CD4-positive, alpha-beta memory T cell (primary cell): ENCODE results near the gene TMEM116. TPM values are rescaled to one million over a fixed set of nuclear protein-coding genes. Genes with fewer than 3 reads are reported as not detected.
A peak's percentile ranks its signal among the peaks of the same experiment; 100 is the strongest.

Experiments
- CTCF ChIA-PET: fragments of 350-600 bp; sonication (Branson Sonifier 250); formaldehyde crosslinking; loops from one replicate; lab custom pipeline; 2021; ENCODE audit warnings: inconsistent platforms; ENCODE audit not compliant: partially characterized antibody; lab: Charles Lee
- POLR2A ChIA-PET: fragments of 350-600 bp; sonication (Branson Sonifier 250); formaldehyde crosslinking; loops from one replicate; lab custom pipeline; 2021; ENCODE audit not compliant: partially characterized antibody; lab: Charles Lee
- DNase-seq, 5 donors: peaks; one replicate each; pipeline versions ENCODE4 v3.0.0 to v3.0.0-alpha.2; 2020 to 2022; ENCODE audit warnings: mixed read lengths in 1 of 5
- H3K27ac ChIP-seq: one replicate; pipeline ENCODE4 v1.7.0; 2013; ENCODE audit warnings: low read depth, low read length
- H3K27me3 ChIP-seq: 2 replicates; pipeline ENCODE4 v1.7.0; 2013; ENCODE audit warnings: mild to moderate bottlenecking, low read length, moderate library complexity; ENCODE audit not compliant: insufficient read depth
- H3K36me3 ChIP-seq: 2 replicates; pipeline ENCODE4 v1.7.0; 2013; ENCODE audit warnings: mild to moderate bottlenecking, low read length, moderate library complexity; ENCODE audit not compliant: insufficient read depth
- H3K4me1 ChIP-seq: 2 replicates; pipeline ENCODE4 v1.7.0; 2013; ENCODE audit warnings: mild to moderate bottlenecking, low read length, moderate library complexity; ENCODE audit not compliant: insufficient read depth
- H3K4me3 ChIP-seq, 2 donors: one replicate each; pipeline ENCODE4 v1.7.0; 2013; ENCODE audit warnings: low read length in 2 of 2, mild to moderate bottlenecking in 1 of 2
- H3K9me3 ChIP-seq, 2 donors: one replicate each; pipeline ENCODE4 v1.7.0; 2013; ENCODE audit warnings: low read length in 2 of 2, control low read depth in 1 of 2; ENCODE audit not compliant: control insufficient read depth in 1 of 2
- H3K27ac Mint-ChIP-seq, 7 donors: one replicate each; pipeline ENCODE4 v1.8.0; 2020 to 2021; ENCODE audit warnings: mixed read lengths in 7 of 7, mild to moderate bottlenecking in 6 of 7, inconsistent platforms in 3 of 7, moderate library complexity in 3 of 7
- H3K27me3 Mint-ChIP-seq, 2 donors: one replicate each; pipeline ENCODE4 v1.8.0; 2020 to 2021; ENCODE audit warnings: mixed read lengths in 2 of 2
- H3K36me3 Mint-ChIP-seq, 2 donors: one replicate each; pipeline ENCODE4 v1.8.0; 2020 to 2021; ENCODE audit warnings: mixed read lengths in 2 of 2, inconsistent platforms in 1 of 2, mild to moderate bottlenecking in 1 of 2
- H3K4me1 Mint-ChIP-seq, 4 donors: one replicate each; pipeline ENCODE4 v1.8.0; 2020 to 2021; ENCODE audit warnings: mixed read lengths in 4 of 4, mild to moderate bottlenecking in 1 of 4
- H3K4me3 Mint-ChIP-seq, 8 donors: one replicate each; pipeline ENCODE4 v1.8.0; 2020 to 2021; ENCODE audit warnings: mixed read lengths in 8 of 8, mild to moderate bottlenecking in 7 of 8, moderate library complexity in 6 of 8, inconsistent platforms in 3 of 8
- H3K9me3 Mint-ChIP-seq, 8 donors: one replicate each; pipeline ENCODE4 v1.8.0; 2020 to 2021; ENCODE audit warnings: mixed read lengths in 8 of 8, mild to moderate bottlenecking in 5 of 8, inconsistent platforms in 3 of 8, moderate library complexity in 1 of 8
- intact Hi-C: fragments of 100-400 bp; cut with micrococcal nuclease; formaldehyde crosslinking; loops from one replicate; pipeline ENCODE4 v1.15.1; 2023
- polyA plus RNA-seq, 2 donors: library from polyadenylated mRNA; unstranded; fragments of 300-500 nt; fragmentation: Illumina TruSeq; gene quantifications; one replicate each; pipeline ENCODE4 v1.2.3, GENCODE V29; 2021
- total RNA-seq, 2 experiments: library from RNA; stranded (reverse); gene quantifications; one replicate each; pipeline ENCODE4 v1.2.3, GENCODE V29; 2021

Gene TMEM116
- total and polyA plus RNA-seq, 4 experiments from 2014 or later = 32.3 to 50.6 (median 42.2) TPM

- no peaks in the 10 kb centered on the region for H3K36me3 ChIP-seq
- POLR2A ChIA-PET = no interaction called here
- Mint-ChIP-seq H3K9me3 (peaks cover 0 to 2% (median 0%) of the 10 kb centered on the region in 8 donors), H3K36me3 (peaks cover 22 to 30% of the 10 kb centered on the region in 2 donors), H3K4me3 (no peak overlapping the region), H3K27me3 (no peaks in the 10 kb centered on the region), H3K27ac (no peak overlapping the region), H3K4me1 (peaks cover 0 to 4% (median 0%) of the 10 kb centered on the region in 4 donors)
- H3K27me3 ChIP-seq = no peaks in the 10 kb centered on the region
- no peak for DNase-seq
- no peak overlapping the region for H3K27ac ChIP-seq
- H3K9me3 ChIP-seq = no peaks in the 10 kb centered on the region
- H3K4me1 ChIP-seq = no peaks in the 10 kb centered on the region
- CTCF ChIA-PET = interaction anchor here (1.1 kb wide), 1 partner anchor 114 kb away, joined by 3 read pairs; no protein-coding TSS in a partner anchor
- H3K4me3 ChIP-seq = no peak overlapping the region
- intact Hi-C loops = no loop called here
These were observed 86.3 kb downstream of the TMEM116 start for GRCh38 chr12:111926631-111927030.

GRCh38 chr12:111925171-111925570 is 87.8 kb downstream of the TMEM116 start:
- POLR2A ChIA-PET = no interaction called here
- Mint-ChIP-seq H3K27ac (no peak overlapping the region), H3K36me3 (peaks cover 12 to 20% of the 10 kb centered on the region in 2 donors), H3K4me3 (no peak overlapping the region), H3K4me1 (peaks cover 0 to 4% (median 0%) of the 10 kb centered on the region in 4 donors), H3K27me3 (no peaks in the 10 kb centered on the region), H3K9me3 (peaks cover 0 to 2% (median 0%) of the 10 kb centered on the region in 8 donors)
- Histone ChIP-seq H3K36me3 (no peaks in the 10 kb centered on the region), H3K4me3 (no peak overlapping the region), H3K9me3 (no peaks in the 10 kb centered on the region), H3K27me3 (no peaks in the 10 kb centered on the region), H3K4me1 (no peaks in the 10 kb centered on the region), H3K27ac (no peak overlapping the region)
- intact Hi-C loops = no loop called here
- no peak for DNase-seq
- CTCF ChIA-PET = no interaction called here

- Histone ChIP-seq H3K9me3 (no peaks in the 10 kb centered on the region), H3K27me3 (no peaks in the 10 kb centered on the region), H3K27ac (no peak overlapping the region), H3K4me1 (no peaks in the 10 kb centered on the region), H3K36me3 (peaks cover 8% of the 10 kb centered on the region), H3K4me3 (no peak overlapping the region)
- POLR2A ChIA-PET = no interaction called here
- Mint-ChIP-seq H3K27me3 (no peaks in the 10 kb centered on the region), H3K9me3 (peaks cover 0 to 15% (median 9%) of the 10 kb centered on the region in 8 donors), H3K36me3 (peaks cover 39 to 51% of the 10 kb centered on the region in 2 donors), H3K4me3 (no peak overlapping the region), H3K27ac (no peak overlapping the region), H3K4me1 (peaks cover 0 to 8% (median 2%) of the 10 kb centered on the region in 4 donors)
- CTCF ChIA-PET = no interaction called here
- no peak for DNase-seq
- intact Hi-C loops = no loop called here
These were observed 105.2 kb downstream of the TMEM116 start for GRCh38 chr12:111907740-111908139.

GRCh38 chr12:111905502-111905901 is 107.5 kb downstream of the TMEM116 start:
- Mint-ChIP-seq H3K27ac (peak overlapping the region in 1 of 7 donors; percentile 52), H3K4me3 (no peak overlapping the region), H3K4me1 (peaks cover 0 to 8% (median 2%) of the 10 kb centered on the region in 4 donors), H3K36me3 (peaks cover 33 to 51% of the 10 kb centered on the region in 2 donors), H3K27me3 (no peaks in the 10 kb centered on the region), H3K9me3 (peaks cover 0 to 15% (median 9%) of the 10 kb centered on the region in 8 donors)
- POLR2A ChIA-PET = no interaction called here
- no peaks in the 10 kb centered on the region for H3K27me3 ChIP-seq
- H3K36me3 ChIP-seq = no peaks in the 10 kb centered on the region
- intact Hi-C loops = no loop called here
- no peaks in the 10 kb centered on the region for H3K9me3 ChIP-seq
- CTCF ChIA-PET = no interaction called here
- no peak overlapping the region for H3K4me3 ChIP-seq
- no peak for DNase-seq
- no peak overlapping the region for H3K27ac ChIP-seq
- H3K4me1 ChIP-seq = no peaks in the 10 kb centered on the region

GRCh38 chr12:111904446-111904975 is 108.5 kb downstream of the TMEM116 start:
- peaks cover 36 to 53% of the 10 kb centered on the region in 2 donors for H3K36me3 Mint-ChIP-seq
- Histone ChIP-seq H3K4me1 (no peaks in the 10 kb centered on the region), H3K27me3 (no peaks in the 10 kb centered on the region), H3K9me3 (no peaks in the 10 kb centered on the region), H3K27ac (no peak overlapping the region), H3K36me3 (no peaks in the 10 kb centered on the region), H3K4me3 (no peak overlapping the region)
- intact Hi-C loops = no loop called here
- peaks cover 0 to 8% (median 2%) of the 10 kb centered on the region in 4 donors for H3K4me1 Mint-ChIP-seq
- no peak for DNase-seq
- CTCF ChIA-PET = interaction anchor here (0.8 kb wide), 1 partner anchor 331 kb away, joined by 3 read pairs; no protein-coding TSS in a partner anchor
- peak overlapping the region in 1 of 7 donors; percentile 15 for H3K27ac Mint-ChIP-seq
- no peak overlapping the region for H3K4me3 Mint-ChIP-seq
- H3K9me3 Mint-ChIP-seq = peaks cover 0 to 13% (median 8%) of the 10 kb centered on the region in 8 donors
- POLR2A ChIA-PET = no interaction called here
- H3K27me3 Mint-ChIP-seq = no peaks in the 10 kb centered on the region

GRCh38 chr12:111901182-111901581 is 111.8 kb downstream of the TMEM116 start:
- Mint-ChIP-seq H3K4me3 (no peak overlapping the region), H3K27ac (peak overlapping the region in 4 of 7 donors; percentile 8 to 64 (median 38)), H3K4me1 (peaks cover 0 to 1% (median 0%) of the 10 kb centered on the region in 4 donors), H3K27me3 (no peaks in the 10 kb centered on the region), H3K36me3 (peaks cover 21 to 40% of the 10 kb centered on the region in 2 donors), H3K9me3 (peaks cover 0 to 6% (median 2%) of the 10 kb centered on the region in 8 donors)
- DNase-seq = no peak
- ChIA-PET POLR2A (no interaction called here), CTCF (no interaction called here)
- H3K4me3 ChIP-seq = no peak overlapping the region
- H3K27me3 ChIP-seq = no peaks in the 10 kb centered on the region
- no peaks in the 10 kb centered on the region for H3K4me1 ChIP-seq
- no peaks in the 10 kb centered on the region for H3K9me3 ChIP-seq
- intact Hi-C loops = no loop called here
- H3K27ac ChIP-seq = no peak overlapping the region
- no peaks in the 10 kb centered on the region for H3K36me3 ChIP-seq

GRCh38 chr12:111894556-111894955 is 118.4 kb downstream of the TMEM116 start:
- no peaks in the 10 kb centered on the region for H3K9me3 ChIP-seq
- H3K4me1 ChIP-seq = no peaks in the 10 kb centered on the region
- peaks cover 44 to 53% of the 10 kb centered on the region in 2 donors for H3K36me3 Mint-ChIP-seq
- H3K36me3 ChIP-seq = peaks cover 18% of the 10 kb centered on the region
- CTCF ChIA-PET = no interaction called here
- intact Hi-C loops = no loop called here
- H3K27ac Mint-ChIP-seq = peak overlapping the region in 3 of 7 donors; percentile 37 to 68 (median 46)
- H3K27me3 ChIP-seq = no peaks in the 10 kb centered on the region
- no peaks in the 10 kb centered on the region for H3K4me1 Mint-ChIP-seq
- POLR2A ChIA-PET = interaction anchor here (0.6 kb wide), 1 partner anchor 269 kb away, joined by 3 read pairs; no protein-coding TSS in a partner anchor
- peaks cover 0 to 1% (median 0%) of the 10 kb centered on the region in 8 donors for H3K9me3 Mint-ChIP-seq
- no peak overlapping the region for H3K4me3 ChIP-seq
- H3K27ac ChIP-seq = no peak overlapping the region
- DNase-seq = no peak
- H3K27me3 Mint-ChIP-seq = no peaks in the 10 kb centered on the region
- H3K4me3 Mint-ChIP-seq = no peak overlapping the region
